ENCODE measurements around the gene EPS8.

DNA sequence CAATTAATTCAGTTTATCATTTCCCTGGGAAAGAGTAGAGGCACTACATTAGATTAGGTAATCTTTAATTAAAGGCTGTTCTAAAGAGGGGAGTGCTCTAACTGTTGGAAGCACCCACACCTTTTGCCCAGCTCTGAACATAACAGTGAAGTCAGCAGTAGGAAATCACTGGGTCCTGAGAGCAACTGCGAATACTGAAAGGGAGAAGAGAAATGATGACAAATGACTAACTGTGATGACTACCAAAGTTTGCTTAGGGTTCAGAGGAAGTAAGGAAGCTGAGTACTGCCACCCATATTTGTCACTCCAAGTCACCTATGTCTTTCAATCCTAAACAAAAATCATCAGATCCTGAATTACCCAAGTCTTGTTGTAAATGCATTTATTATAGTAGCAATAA, 140.6 kb downstream of the EPS8 start:
- TF ChIP-seq, protein P1, sequence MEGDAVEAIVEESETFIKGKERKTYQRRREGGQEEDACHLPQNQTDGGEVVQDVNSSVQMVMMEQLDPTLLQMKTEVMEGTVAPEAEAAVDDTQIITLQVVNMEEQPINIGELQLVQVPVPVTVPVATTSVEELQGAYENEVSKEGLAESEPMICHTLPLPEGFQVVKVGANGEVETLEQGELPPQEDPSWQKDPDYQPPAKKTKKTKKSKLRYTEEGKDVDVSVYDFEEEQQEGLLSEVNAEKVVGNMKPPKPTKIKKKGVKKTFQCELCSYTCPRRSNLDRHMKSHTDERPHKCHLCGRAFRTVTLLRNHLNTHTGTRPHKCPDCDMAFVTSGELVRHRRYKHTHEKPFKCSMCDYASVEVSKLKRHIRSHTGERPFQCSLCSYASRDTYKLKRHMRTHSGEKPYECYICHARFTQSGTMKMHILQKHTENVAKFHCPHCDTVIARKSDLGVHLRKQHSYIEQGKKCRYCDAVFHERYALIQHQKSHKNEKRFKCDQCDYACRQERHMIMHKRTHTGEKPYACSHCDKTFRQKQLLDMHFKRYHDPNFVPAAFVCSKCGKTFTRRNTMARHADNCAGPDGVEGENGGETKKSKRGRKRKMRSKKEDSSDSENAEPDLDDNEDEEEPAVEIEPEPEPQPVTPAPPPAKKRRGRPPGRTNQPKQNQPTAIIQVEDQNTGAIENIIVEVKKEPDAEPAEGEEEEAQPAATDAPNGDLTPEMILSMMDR (IDR thresholded peaks at IDR 0.05) = no peak
- TF ChIP-seq ZFX (IDR thresholded peaks at IDR 0.05; ENCODE audit: borderline replicate concordance) = no peak

All from 22Rv1 (cell line).